H1 (cell line): ENCODE results near the gene DBH. TPM values are rescaled to one million over a fixed set of nuclear protein-coding genes. Genes with fewer than 3 reads are reported as not detected.

Experiments used
- CHD2 ChIP-seq: IDR thresholded peaks from 2 replicates; pipeline ENCODE4 v1.6.1; 2012; ENCODE audit warnings: low read length, improper control_type of control experiment
- CHD7 ChIP-seq: fragments of 300-600 bp; sonication (generic); IDR thresholded peaks from 2 replicates; pipeline ENCODE4 v1.7.1; 2012; ENCODE audit warnings: low read length, moderate library complexity, mild to moderate bottlenecking, inconsistent platforms; ENCODE audit not compliant: insufficient replicate concordance
- EGR1 ChIP-seq: IDR thresholded peaks from 2 replicates; pipeline ENCODE4 v1.6.1; 2011; ENCODE audit warnings: low read depth, low read length, borderline replicate concordance
- GTF2F1 ChIP-seq: IDR thresholded peaks from 2 replicates; pipeline ENCODE4 v1.6.1; 2012; ENCODE audit warnings: low read depth, low read length, improper control_type of control experiment, borderline replicate concordance
- HDAC2 ChIP-seq, 2 experiments: fragments of 300-600 bp in 1 of 2; sonication (generic) in 1 of 2; IDR thresholded peaks; 2 replicates each; pipeline ENCODE4 v1.6.1; 2011 to 2012; ENCODE audit warnings: low read depth in 2 of 2, low read length in 2 of 2, mild to moderate bottlenecking in 2 of 2, moderate library complexity in 2 of 2, borderline replicate concordance in 1 of 2, inconsistent platforms in 1 of 2
- NRF1 ChIP-seq: IDR thresholded peaks from 2 replicates; pipeline ENCODE4 v1.6.1; 2011; ENCODE audit warnings: mild to moderate bottlenecking, low read depth, low read length, improper control_type of control experiment
- POLR2A ChIP-seq, 2 experiments: IDR thresholded peaks; 1 replicate in 1 of 2; 2 replicates in 1 of 2; pipeline ENCODE4 v1.6.1; 2011; ENCODE audit warnings: low read depth in 2 of 2, low read length in 2 of 2, mild to moderate bottlenecking in 2 of 2; ENCODE audit errors: control extremely low read depth in 1 of 2
- RBBP5 ChIP-seq: IDR thresholded peaks from 2 replicates; pipeline ENCODE4 v1.7.1; 2012; ENCODE audit warnings: low read depth, mild to moderate bottlenecking, inconsistent platforms, low read length, moderate library complexity, borderline replicate concordance
- SP1 ChIP-seq: IDR thresholded peaks from 2 replicates; pipeline ENCODE4 v1.6.1; 2011; ENCODE audit warnings: low read depth, low read length
- SP4 ChIP-seq: IDR thresholded peaks from 2 replicates; pipeline ENCODE4 v1.6.1; 2012; ENCODE audit warnings: low read length, inconsistent platforms
- USF2 ChIP-seq: IDR thresholded peaks from 2 replicates; pipeline ENCODE4 v1.6.1; 2011; ENCODE audit warnings: low read length, improper control_type of control experiment
- YY1 ChIP-seq: IDR thresholded peaks from 2 replicates; pipeline ENCODE4 v1.6.1; 2011; ENCODE audit warnings: low read depth, mild to moderate bottlenecking, low read length
- polyA plus RNA-seq, 7 experiments: library from polyadenylated mRNA; depleted of rRNA in 3 of 7; stranded (reverse) in 5 of 7; unstranded in 2 of 7; fragments of >200 nt in 5 of 7; fragments of 200-250 nt in 2 of 7; gene quantifications; 1 replicate in 5 of 7; 2 replicates in 1 of 7; 4 replicates in 1 of 7; pipeline versions ENCODE4 v1.2.1 to v1.2.3, GENCODE V29; 2011 to 2013; ENCODE audit warnings: missing spikeins in 2 of 7, mixed read lengths in 2 of 7
- total RNA-seq: library from RNA; stranded (reverse); fragmentation: NEBNext Ultra II Directional; extraction: Animal tissue kit (Norgen Biotek cat#: 25700); gene quantifications from 2 replicates; pipeline ENCODE4 v1.2.1, GENCODE V29; 2021

DBH gene
- total and polyA plus RNA-seq, 2 of the 8 experiments (the other 6 are each of a cell fraction or from before 2014, with no cell fraction given): 0.18 TPM; not detected in 1

- TF ChIP-seq CHD7: no peak
- no peak for TF ChIP-seq YY1
- no peak for TF ChIP-seq HDAC2 (IDR thresholded peaks at IDR 0.05; ENCODE audit: borderline replicate concordance in 1 of 2, low read depth in 2 of 2, low read length in 2 of 2)
- no peak for TF ChIP-seq NRF1
- no peak for TF ChIP-seq RBBP5
- TF ChIP-seq USF2: no peak
- TF ChIP-seq POLR2A (IDR thresholded peaks at IDR 0.05; ENCODE audit: control extremely low read depth in 1 of 2, low read depth in 2 of 2, low read length in 2 of 2): no peak
- TF ChIP-seq CHD2: no peak
- TF ChIP-seq SP1: no peak
- no peak for TF ChIP-seq EGR1
- no peak for TF ChIP-seq SP4
- no peak for TF ChIP-seq GTF2F1
These were observed 25.3 kb upstream of the DBH start (continued) for GRCh38 chr9:133610845-133611244.
